Measurements from ENCODE around the gene ASGR2.
"Not testable (repeated sequence)": the region's sequence is repeated elsewhere in the genome, so short reads cannot be mapped to it uniquely, and the experiment has no call there.

Gene ASGR2

DNA sequence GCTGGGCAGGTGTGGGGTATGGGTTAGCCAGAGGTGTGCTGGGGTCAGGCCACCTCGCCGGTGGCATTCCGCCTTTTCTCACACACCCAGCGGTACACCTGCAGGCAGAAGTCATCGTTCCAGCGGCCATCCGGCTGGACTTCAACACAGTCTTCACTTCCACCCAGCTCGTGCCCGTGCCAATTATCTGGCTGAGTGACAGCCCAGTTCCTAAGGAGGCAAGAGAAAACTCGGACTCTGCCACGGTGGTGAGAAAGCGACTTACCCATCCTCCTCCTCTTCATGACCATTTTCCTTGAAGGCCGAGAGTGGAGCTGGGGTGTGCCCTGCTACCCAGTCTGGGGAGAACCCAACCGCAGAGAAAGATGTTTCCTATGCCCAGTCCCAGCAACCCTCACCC, 13.1 kb downstream of the ASGR2 start:
- FAIRE-seq (no peak), DNase-seq (ENCODE audit: insufficient read length, low spot score) (no peak)

- DNase-seq (ENCODE audit: insufficient read length, low spot score); FAIRE-seq: not testable (repeated sequence)
These were observed 13.8 kb downstream of the ASGR2 start for GRCh38 chr17:7100641-7101379.

GRCh38 chr17:7098802-7099459, 15.7 kb downstream of the ASGR2 start:
- DNase-seq (ENCODE audit: insufficient read length, low spot score) (no peak), FAIRE-seq (no peak)

DNA sequence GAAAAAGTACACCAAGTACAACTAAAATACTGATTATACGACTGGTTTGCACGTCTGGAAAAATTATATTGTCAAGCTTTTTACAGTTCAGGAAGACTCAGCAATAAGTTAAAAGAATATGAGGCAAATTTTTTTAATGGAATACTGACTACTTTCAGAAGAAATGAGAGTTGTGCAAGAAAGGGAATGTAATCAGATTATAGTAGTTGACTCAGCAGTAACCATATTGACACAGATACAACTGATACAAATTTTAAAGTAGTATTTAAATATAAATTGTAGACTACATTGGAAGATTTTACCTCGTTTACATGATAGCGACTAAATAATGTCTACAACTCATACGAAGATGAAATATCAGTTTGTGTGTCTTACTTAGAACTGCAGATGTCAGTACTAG, 16.7 kb downstream of the ASGR2 start:
- FAIRE-seq (no peak), DNase-seq (ENCODE audit: insufficient read length, low spot score) (no peak)

GRCh38 chr17:7095625-7096024, 19.0 kb downstream of the ASGR2 start:
- FAIRE-seq (no peak), DNase-seq (ENCODE audit: insufficient read length, low spot score) (no peak)

DNA sequence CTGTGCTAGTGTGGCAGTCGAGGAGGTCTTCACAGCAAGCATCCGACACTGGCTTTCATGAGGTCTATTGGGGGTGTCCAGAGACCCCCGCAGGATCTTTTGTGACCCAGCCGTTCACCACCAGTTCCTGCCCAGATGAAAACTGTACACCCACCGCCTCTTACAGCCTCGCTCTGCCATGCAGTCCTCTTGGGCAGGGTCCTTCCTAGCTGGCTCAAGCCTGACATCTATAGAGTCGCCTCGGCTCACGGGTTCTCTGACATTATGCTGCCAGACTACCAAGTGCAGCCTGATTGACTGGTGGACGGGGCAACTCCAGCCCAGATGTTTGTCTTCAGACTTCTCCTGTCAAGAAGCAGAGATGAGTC, 20.0 kb downstream of the ASGR2 start:
- FAIRE-seq (no peak), DNase-seq (ENCODE audit: insufficient read length, low spot score) (no peak)

- not testable (repeated sequence) for DNase-seq (ENCODE audit: insufficient read length, low spot score)
- FAIRE-seq, result peak; percentile 8
These were observed 23.2 kb downstream of the ASGR2 start for GRCh38 chr17:7091311-7092005.

DNA sequence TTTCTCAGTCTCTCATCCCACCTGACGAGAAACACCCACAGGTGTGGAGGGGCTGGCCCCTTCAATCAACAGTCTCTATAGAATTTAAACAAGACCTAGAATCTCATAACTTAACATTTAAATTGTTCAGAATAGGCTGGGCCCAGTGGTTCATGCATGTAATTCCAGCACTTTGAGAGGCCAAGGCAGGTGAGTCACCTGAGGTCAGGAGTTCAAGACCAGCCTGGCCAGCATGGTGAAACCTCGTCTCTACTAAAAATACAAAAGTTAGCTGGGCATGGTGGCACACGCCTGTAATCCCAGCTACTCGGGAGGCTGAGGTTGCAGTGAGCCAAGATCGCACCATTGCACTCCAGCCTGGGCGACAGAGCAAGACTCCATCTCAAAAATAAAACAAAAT, 25.1 kb downstream of the ASGR2 start:
- not testable (repeated sequence) for FAIRE-seq; DNase-seq (ENCODE audit: insufficient read length, low spot score)

- DNase-seq (ENCODE audit: insufficient read length, low spot score); FAIRE-seq: not testable (repeated sequence)
These were observed 26.2 kb downstream of the ASGR2 start for GRCh38 chr17:7088442-7088841.

GRCh38 chr17:7084088-7084487, 30.5 kb downstream of the ASGR2 start:
- FAIRE-seq, result no peak

DNA sequence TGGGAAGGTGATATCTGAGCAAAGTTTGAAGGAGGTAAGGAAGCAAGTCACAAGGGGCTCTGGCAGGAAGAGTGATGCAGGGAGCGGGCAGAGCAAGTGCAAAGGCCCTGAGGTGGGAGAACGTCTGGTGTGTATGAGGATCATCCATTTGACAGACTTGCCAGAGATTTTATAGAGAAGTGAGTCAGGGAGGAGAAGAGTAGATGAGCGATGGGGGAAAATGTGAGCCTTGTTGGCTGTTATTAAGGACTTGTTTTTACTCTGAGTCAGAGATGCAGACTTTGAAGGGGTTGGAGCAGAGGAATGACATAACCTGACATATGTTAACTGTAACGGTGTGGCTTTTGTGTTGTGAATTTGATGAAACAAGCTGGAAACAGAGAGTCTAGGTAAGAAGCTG, 31.0 kb downstream of the ASGR2 start:
- DNase-seq (ENCODE audit: insufficient read length, low spot score) (no peak), FAIRE-seq (no peak)

More at GRCh38 chr17:7084088-7084487, 30.5 kb downstream of the ASGR2 start:
- no peak for DNase-seq (ENCODE audit: insufficient read length, low spot score)

DNA sequence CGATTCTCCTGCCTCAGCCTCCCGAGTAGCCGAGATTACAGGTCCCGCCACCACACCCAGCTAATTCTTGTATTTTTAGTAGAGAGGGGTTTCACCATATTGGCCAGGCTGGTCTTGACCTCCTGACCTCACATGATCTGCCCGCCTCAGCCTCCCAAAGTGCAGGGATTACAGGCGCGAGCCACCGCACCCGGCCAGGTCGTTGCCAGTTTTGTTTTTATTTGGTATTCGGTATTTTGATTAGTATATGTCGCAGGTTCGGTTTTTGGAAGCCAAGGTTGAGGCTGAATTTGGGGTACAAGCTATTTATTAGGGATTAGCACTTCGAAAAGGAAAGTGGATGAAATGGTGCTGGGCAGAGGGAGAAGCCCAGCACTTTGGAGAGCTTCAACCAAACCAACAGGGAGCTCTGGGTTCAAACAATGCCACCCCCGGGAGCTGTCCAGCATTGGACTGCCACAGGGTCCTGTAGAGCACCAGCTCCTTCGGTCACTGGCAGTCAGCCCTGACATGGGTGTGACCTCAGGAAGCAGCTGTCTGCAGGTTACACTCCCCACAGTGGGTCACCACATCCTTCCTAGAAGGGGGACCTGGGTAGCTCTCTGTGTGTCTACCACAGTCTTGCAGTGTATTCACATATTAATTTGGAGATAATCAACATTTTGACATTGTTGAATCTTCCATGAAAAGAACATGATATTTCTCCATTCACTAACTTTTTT, 33.1 kb downstream of the ASGR2 start:
- DNase-seq (ENCODE audit: insufficient read length, low spot score), result no peak
- no peak for FAIRE-seq

DNA sequence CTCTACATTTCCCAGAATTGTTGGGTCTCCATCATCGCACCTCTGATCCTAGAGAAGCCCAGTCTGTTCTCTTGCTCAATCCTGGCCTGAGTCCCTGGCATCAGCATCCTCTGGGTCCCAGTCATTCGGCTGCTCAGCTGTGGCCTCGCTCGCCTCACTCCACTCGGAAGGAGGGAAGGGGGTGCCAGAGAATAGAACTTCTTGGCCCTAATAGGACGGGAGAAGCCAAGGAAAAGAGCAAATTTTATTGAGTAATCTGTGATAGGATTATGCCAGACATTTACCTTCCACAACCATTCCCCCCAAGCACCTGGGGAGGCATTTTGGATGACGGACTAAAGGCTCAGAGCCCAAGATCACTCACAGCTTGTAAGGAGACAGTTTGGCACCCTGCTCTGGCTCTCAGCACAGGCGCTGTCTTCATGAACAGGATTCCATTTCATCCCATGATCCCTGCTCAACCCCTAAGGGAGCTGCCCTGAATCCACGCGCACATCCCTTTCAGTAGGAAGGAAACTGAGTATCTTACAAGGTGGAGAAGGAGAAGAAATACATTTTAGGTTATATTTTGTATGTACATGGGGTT, 34.1 kb downstream of the ASGR2 start:
- FAIRE-seq, result no peak

DNA sequence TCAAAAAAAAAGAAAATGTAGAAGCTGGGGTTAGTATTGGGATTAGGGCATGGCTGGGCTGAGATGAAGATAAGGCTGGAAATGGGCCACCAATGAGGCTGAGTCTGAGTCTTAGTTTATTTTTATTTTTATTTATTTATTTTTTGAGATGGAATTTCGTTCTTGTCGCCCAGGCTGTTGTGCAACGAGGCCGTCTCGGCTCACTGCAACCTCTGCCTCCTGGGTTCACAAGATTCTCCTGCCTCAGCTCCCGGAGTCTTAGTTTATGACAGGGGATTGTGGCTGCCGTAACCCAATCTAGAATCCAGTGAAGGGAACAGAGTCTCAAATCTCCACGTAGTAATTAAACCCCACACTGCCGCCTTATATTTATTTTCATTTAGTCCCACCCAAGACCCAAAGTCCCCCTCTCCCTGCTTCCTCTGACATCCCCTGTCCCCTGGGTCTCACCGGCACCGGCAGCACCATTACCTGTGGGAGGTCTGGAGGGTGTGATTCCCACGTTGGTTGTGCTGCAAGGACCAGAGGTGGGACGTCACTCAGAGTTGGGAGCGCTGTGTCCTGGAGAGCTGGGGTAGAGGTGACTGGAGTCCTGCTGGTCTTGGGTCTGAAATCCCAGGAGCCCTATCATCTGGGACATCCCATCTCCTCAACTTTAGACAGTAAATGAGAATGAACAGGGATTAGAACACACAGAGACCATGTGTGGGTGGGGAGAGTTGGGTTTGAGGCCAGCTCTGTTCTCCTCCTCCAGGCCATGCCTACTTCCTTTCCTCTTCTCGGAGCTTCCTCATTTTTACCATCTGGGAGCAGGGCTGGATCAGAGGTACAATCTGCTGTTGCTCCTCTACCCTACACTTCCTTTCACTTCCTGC, 34.8 kb downstream of the ASGR2 start, which contains the start of gene CLEC10A:
Gene CLEC10A (minus strand): TSS at position 671 of the 875 bp plus-strand sequence. CDS start 1,439 bp downstream, outside the sequence.
- no peak for FAIRE-seq
- no peak for DNase-seq (ENCODE audit: insufficient read length, low spot score)

More for the DNA sequence above, 34.1 kb downstream of the ASGR2 start:
- no peak for DNase-seq (ENCODE audit: insufficient read length, low spot score)

GRCh38 chr17:7078711-7079110, 35.9 kb downstream of the ASGR2 start:
- no peak for DNase-seq (ENCODE audit: insufficient read length, low spot score)
- FAIRE-seq, result no peak

DNA sequence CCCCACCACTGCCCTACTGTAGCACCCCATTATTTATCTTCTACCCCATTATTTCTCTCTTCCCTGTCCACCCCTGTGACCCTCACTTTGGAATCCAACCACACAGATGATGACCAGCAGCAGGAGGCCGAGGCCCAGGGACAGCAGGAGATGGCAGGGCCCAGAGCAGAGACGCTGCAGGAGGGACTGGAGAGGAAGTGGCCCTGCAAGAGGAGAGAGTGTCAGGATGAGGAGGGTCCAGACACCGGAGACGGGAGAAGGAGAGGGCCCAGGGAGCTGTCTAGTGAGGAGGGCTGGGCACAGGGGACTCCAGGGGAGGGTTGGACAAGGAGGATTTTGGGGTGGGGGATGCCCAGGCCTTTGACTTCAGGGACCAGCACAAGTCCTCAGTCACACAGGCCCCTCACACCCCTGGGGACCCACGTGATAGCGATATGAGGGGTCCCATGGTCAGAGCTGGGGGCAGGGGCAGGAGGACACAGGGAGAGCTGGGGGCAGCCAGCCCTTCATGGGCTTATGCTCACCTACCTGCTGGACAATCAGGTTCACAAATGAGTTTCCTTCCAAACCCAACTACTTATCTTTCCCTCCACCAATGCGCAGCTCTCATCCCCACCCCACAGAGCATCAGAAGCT, 36.6 kb downstream of the ASGR2 start:
- no peak for DNase-seq (ENCODE audit: insufficient read length, low spot score)
- FAIRE-seq, result no peak

- DNase-seq (ENCODE audit: insufficient read length, low spot score) (no peak), FAIRE-seq (no peak)
These were observed 39.7 kb downstream of the ASGR2 start for GRCh38 chr17:7074931-7075330.

DNA sequence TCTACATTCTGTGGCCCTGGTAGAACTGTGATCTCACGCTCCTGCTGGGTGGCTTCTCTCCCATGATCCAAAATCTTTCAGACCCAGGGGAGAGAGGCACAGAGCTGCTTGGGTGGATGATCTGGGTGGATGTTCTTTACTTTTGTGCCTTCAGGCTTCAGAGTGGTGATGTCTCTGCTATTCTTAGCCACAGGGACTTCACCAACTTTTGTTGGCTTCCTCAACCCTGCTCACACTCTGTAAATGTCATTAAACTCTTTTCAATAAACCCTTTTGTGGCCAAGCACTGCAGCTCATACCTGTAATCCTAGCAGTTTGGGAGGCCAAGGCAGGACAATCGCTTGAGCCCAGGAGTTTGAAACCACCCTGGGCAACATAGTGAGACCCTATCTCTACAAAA, 42.2 kb downstream of the ASGR2 start:
- no peak for FAIRE-seq
- DNase-seq (ENCODE audit: insufficient read length, low spot score), result no peak

DNA sequence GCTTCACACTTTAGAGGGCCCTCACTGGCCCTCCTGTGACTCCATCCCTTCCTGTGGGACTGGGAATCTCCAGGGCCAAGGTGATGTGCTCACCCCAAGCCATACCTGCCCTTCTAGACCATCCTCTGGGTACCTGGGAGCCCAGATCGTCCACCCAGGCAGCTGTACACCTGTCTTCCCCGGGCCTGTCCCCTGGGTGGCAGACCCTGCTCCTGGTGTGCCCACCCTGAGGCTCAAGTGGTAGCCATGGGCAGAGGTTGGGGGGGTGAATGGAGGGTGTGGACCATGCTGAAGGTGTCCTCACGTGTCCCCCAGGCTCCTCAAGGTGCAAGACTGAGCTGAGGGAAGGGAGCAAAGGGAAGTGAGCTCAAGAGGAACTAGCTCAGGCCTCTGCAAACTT, 43.9 kb downstream of the ASGR2 start:
- no peak for DNase-seq (ENCODE audit: insufficient read length, low spot score)
- FAIRE-seq, result no peak

All from GM19239 (cell line).